Hepatocyte (in vitro differentiated cells): Measurements from ENCODE around the gene DHX9. TPM values are rescaled to one million over a fixed set of nuclear protein-coding genes. Genes with fewer than 3 reads are reported as not detected.
"Not testable (repeated sequence)": the region's sequence is repeated elsewhere in the genome, so short reads cannot be mapped to it uniquely, and the experiment has no call there.

Experiments used
- DNase-seq: peaks from one replicate; pipeline ENCODE4 v3.0.0-alpha.2; 2016; ENCODE audit warnings: low spot score
- H2AFZ ChIP-seq: fragments of 200-600 bp; sonication (generic); 2 replicates; pipeline ENCODE4 v1.6.0; 2016; ENCODE audit warnings: antibody characterized with exemption, mild to moderate bottlenecking
- H3K27ac ChIP-seq: fragments of 200-600 bp; sonication (generic); 2 replicates; pipeline ENCODE4 v1.5.1; 2016; ENCODE audit warnings: mild to moderate bottlenecking
- H3K27me3 ChIP-seq: fragments of 200-600 bp; sonication (generic); 2 replicates; pipeline ENCODE4 v1.6.1; 2016
- H3K36me3 ChIP-seq: fragments of 200-600 bp; sonication (generic); replicated peaks from 2 replicates; pipeline ENCODE4 v1.5.1; 2016; ENCODE audit warnings: low read depth; ENCODE audit not compliant: insufficient read depth
- H3K4me1 ChIP-seq: fragments of 200-600 bp; sonication (generic); 2 replicates; pipeline ENCODE4 v1.5.1; 2016; ENCODE audit warnings: mild to moderate bottlenecking, moderate library complexity; ENCODE audit not compliant: insufficient read depth
- H3K4me2 ChIP-seq: fragments of 200-600 bp; sonication (generic); 2 replicates; pipeline ENCODE4 v1.6.0; 2016
- H3K4me3 ChIP-seq: fragments of 200-600 bp; sonication (generic); 2 replicates; pipeline ENCODE4 v1.5.1; 2016; ENCODE audit warnings: mild to moderate bottlenecking
- H3K79me2 ChIP-seq: fragments of 200-600 bp; sonication (generic); 2 replicates; pipeline ENCODE4 v1.6.0; 2017; ENCODE audit warnings: mild to moderate bottlenecking
- H3K9me2 ChIP-seq: fragments of 200-600 bp; sonication (generic); replicated peaks from 2 replicates; pipeline ENCODE4 v1.6.0; 2017; ENCODE audit warnings: mild to moderate bottlenecking; ENCODE audit not compliant: insufficient read depth
- H3K9me3 ChIP-seq: fragments of 200-600 bp; sonication (generic); 2 replicates; pipeline ENCODE4 v1.5.1; 2016; ENCODE audit warnings: low read depth, mild to moderate bottlenecking
- H4K20me1 ChIP-seq: fragments of 200-600 bp; sonication (generic); 2 replicates; pipeline ENCODE4 v1.6.0; 2016; ENCODE audit warnings: mild to moderate bottlenecking; ENCODE audit not compliant: insufficient read depth, poor library complexity, severe bottlenecking
- CTCF ChIP-seq: fragments of 200-600 bp; sonication (generic); IDR thresholded peaks from 2 replicates; pipeline ENCODE4 v1.5.1; 2016; ENCODE audit warnings: antibody characterized with exemption, mild to moderate bottlenecking; ENCODE audit not compliant: poor library complexity
- EZH2 ChIP-seq: fragments of 200-600 bp; sonication (generic); IDR thresholded peaks from 2 replicates; pipeline ENCODE4 v1.6.1; 2016; ENCODE audit warnings: antibody characterized with exemption, mild to moderate bottlenecking, borderline replicate concordance
- EZH2phosphoT487 ChIP-seq: fragments of 200-600 bp; sonication (generic); IDR thresholded peaks from one replicate; pipeline ENCODE4 v1.6.1; 2018; ENCODE audit warnings: antibody characterized with exemption, mild to moderate bottlenecking, low read depth, moderate library complexity; ENCODE audit not compliant: unreplicated experiment, severe bottlenecking
- WGBS: methylation state at CpG from one replicate; pipeline ENCODE4 v1.1.6; 2016; ENCODE audit warnings: low lambda C conversion rate; ENCODE audit errors: missing lambda C conversion rate; 5-methylcytosine and 5-hydroxymethylcytosine counted together
- polyA plus RNA-seq: library from polyadenylated mRNA; unstranded; fragments of >200 nt; fragmentation: Nextera tagmentation; extraction: Ambion mirVana; gene quantifications from 2 replicates; pipeline ENCODE4 v1.2.1, GENCODE V29; 2016
- total RNA-seq: library from RNA; depleted of rRNA; stranded (reverse); fragments of >200 nt; gene quantifications from 2 replicates; pipeline ENCODE4 v1.2.3, GENCODE V29; 2014

DHX9 gene
- total and polyA plus RNA-seq, 2 experiments from 2014 or later = 70.7 to 114 TPM

- H3K4me3 ChIP-seq = no peak overlapping the region
- H3K9me2 ChIP-seq = no peaks in the 10 kb centered on the region
- TF ChIP-seq EZH2 = no peak
- no peak for TF ChIP-seq CTCF
- TF ChIP-seq EZH2phosphoT487 = no peak
- H3K9me3 ChIP-seq = no peaks in the 10 kb centered on the region
- H3K27me3 ChIP-seq = no peaks in the 10 kb centered on the region
- WGBS = 87% methylated on average over 2 of the region's 2 CpGs
- DNase-seq = no peak
- H3K27ac ChIP-seq = no peak overlapping the region
- no peaks in the 10 kb centered on the region for H3K79me2 ChIP-seq
- H2AFZ ChIP-seq = no peak overlapping the region
- H3K4me1 ChIP-seq = no peaks in the 10 kb centered on the region
- H3K36me3 ChIP-seq = no peaks in the 10 kb centered on the region
- no peak overlapping the region for H3K4me2 ChIP-seq
- H4K20me1 ChIP-seq = no peaks in the 10 kb centered on the region
Measured at GRCh38 chr1:182897696-182898095, 58.5 kb downstream of the DHX9 start.

GRCh38 chr1:182901946-182902345, 62.8 kb downstream of the DHX9 start:
- H3K9me2 ChIP-seq, DNase-seq, H3K4me3 ChIP-seq, H3K79me2 ChIP-seq, H3K36me3 ChIP-seq, H3K27me3 ChIP-seq, H2AFZ ChIP-seq, H3K4me2 ChIP-seq, H3K27ac ChIP-seq, H4K20me1 ChIP-seq, H3K9me3 ChIP-seq, H3K4me1 ChIP-seq: not testable (repeated sequence)
- WGBS = 90% methylated on average over 5 of the region's 5 CpGs

GRCh38 chr1:182905321-182905720, 66.2 kb downstream of the DHX9 start:
- DNase-seq = no peak
- Histone ChIP-seq H3K9me3 (no peaks in the 10 kb centered on the region), H3K4me2 (no peak overlapping the region), H2AFZ (no peak overlapping the region), H3K4me1 (no peaks in the 10 kb centered on the region), H3K27ac (no peak overlapping the region), H3K9me2 (no peaks in the 10 kb centered on the region), H3K4me3 (no peak overlapping the region), H3K27me3 (no peaks in the 10 kb centered on the region), H3K36me3 (no peaks in the 10 kb centered on the region), H3K79me2 (no peaks in the 10 kb centered on the region), H4K20me1 (no peaks in the 10 kb centered on the region)
- TF ChIP-seq CTCF (no peak), EZH2phosphoT487 (no peak), EZH2 (no peak)
- WGBS = 93% methylated on average over 2 of the region's 2 CpGs

- no peak overlapping the region for H2AFZ ChIP-seq
Measured at GRCh38 chr1:182909578-182909977, 70.4 kb downstream of the DHX9 start.

More at GRCh38 chr1:182909578-182909977, 70.4 kb downstream of the DHX9 start:
- peak; percentile 30 for DNase-seq
- Histone ChIP-seq H3K9me2 (no peaks in the 10 kb centered on the region), H3K9me3 (no peaks in the 10 kb centered on the region), H3K36me3 (no peaks in the 10 kb centered on the region), H3K79me2 (no peaks in the 10 kb centered on the region), H4K20me1 (no peaks in the 10 kb centered on the region), H3K4me3 (no peak overlapping the region), H3K4me1 (no peaks in the 10 kb centered on the region), H3K4me2 (no peak overlapping the region), H3K27ac (no peak overlapping the region), H3K27me3 (no peaks in the 10 kb centered on the region)
- 72% methylated on average over 4 of the region's 4 CpGs for WGBS
- TF ChIP-seq CTCF = no peak
- no peak for TF ChIP-seq EZH2
- TF ChIP-seq EZH2phosphoT487 = no peak
